ENCODE measurements around the gene ELF3. TPM values are rescaled to one million over a fixed set of nuclear protein-coding genes. Genes with fewer than 3 reads are reported as not detected.

Gene ELF3
- total and polyA plus RNA-seq, 2 experiments from 2014 or later: 22.6 to 28.7 TPM

DNA sequence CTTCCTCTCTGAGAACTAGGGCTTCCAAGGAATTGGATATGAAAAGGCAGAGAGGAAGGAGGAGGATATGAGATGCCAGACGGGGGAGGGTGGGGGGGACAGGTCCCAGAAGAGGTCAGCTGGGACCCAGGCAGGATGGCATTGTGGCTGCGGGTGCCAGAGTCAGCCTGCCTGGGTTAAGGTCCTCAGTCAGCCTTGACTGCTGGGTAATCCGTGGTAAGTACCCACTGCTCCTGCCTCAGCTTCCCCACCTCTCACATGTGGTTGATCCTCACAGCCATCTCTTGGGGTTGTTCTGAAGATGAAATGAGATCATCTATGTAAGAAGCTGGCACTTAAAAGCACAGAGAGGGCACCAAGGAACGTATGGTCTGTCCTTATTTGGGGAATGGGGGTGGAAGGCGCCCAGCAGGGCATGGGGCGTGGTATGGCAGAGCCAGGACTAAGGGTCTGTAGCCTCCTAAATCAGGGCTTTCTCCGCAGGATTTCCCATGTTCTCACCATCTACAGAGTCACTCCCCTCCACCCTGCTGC is 23.8 kb downstream of the ELF3 start:
- no peaks in the 10 kb centered on the region for H3K36me3 ChIP-seq
- TF ChIP-seq, protein P1, sequence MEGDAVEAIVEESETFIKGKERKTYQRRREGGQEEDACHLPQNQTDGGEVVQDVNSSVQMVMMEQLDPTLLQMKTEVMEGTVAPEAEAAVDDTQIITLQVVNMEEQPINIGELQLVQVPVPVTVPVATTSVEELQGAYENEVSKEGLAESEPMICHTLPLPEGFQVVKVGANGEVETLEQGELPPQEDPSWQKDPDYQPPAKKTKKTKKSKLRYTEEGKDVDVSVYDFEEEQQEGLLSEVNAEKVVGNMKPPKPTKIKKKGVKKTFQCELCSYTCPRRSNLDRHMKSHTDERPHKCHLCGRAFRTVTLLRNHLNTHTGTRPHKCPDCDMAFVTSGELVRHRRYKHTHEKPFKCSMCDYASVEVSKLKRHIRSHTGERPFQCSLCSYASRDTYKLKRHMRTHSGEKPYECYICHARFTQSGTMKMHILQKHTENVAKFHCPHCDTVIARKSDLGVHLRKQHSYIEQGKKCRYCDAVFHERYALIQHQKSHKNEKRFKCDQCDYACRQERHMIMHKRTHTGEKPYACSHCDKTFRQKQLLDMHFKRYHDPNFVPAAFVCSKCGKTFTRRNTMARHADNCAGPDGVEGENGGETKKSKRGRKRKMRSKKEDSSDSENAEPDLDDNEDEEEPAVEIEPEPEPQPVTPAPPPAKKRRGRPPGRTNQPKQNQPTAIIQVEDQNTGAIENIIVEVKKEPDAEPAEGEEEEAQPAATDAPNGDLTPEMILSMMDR (IDR thresholded peaks at IDR 0.05; ENCODE audit: low read depth, low read length): no peak
- DNase-seq (ENCODE audit: low read depth in 1 of 2, low spot score in 1 of 2): no peak
- no peaks in the 10 kb centered on the region for H3K27me3 ChIP-seq
- peak overlapping the region; percentile 40 for H3K27ac ChIP-seq
- peaks cover 24% of the 10 kb centered on the region for H3K4me1 ChIP-seq (ENCODE audit: low read depth)
- H3K9me3 ChIP-seq (ENCODE audit: low read depth): no peaks in the 10 kb centered on the region
- no peak overlapping the region for H3K4me3 ChIP-seq

DNA sequence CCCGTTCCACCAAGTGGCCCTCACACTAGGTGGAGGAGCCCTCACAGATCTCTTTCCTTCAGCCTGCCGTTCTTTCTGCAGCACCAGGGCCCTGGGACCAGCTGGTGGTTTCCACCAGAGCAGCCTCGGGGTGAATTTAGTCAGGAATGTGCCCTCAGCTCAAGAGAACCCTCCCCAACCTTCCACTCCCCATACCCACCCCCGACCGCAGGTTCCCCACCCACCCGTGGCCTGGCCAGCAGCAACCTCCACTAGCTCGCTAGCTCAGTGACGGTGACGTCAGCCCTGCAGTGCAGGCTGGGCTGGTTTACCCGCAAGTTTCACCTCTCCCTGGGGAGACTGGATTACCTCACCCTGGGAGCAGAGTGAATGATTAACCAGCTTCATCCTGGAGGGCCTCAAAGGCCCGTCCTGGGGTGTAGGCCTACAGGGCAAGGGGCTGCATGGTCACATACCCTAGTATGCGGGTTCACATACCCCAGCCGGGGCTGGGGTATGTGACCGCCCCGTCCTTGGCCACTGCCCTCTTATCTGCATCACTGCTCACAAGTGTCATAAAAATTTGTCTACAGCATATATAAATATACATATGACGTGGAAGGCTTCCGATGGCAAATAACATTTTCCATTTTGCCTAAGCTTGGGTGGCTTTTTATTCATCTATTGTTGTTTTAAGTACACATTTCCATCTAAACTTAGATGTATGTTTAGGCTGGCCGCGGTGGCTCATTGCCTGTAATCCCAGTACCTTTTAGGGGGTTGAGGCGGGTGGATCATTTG is 24.5 kb downstream of the ELF3 start:
- Histone ChIP-seq H3K9me3 (ENCODE audit: low read depth) (no peaks in the 10 kb centered on the region), H3K27ac (peak overlapping the region; percentile 40), H3K4me3 (no peak overlapping the region), H3K36me3 (no peaks in the 10 kb centered on the region), H3K4me1 (ENCODE audit: low read depth) (peaks cover 17% of the 10 kb centered on the region), H3K27me3 (no peaks in the 10 kb centered on the region)
- DNase-seq (ENCODE audit: low read depth in 1 of 2, low spot score in 1 of 2): peak; percentile 30 to 96
- TF ChIP-seq, protein P1 (IDR thresholded peaks at IDR 0.05; ENCODE audit: low read depth, low read length): no peak

DNA sequence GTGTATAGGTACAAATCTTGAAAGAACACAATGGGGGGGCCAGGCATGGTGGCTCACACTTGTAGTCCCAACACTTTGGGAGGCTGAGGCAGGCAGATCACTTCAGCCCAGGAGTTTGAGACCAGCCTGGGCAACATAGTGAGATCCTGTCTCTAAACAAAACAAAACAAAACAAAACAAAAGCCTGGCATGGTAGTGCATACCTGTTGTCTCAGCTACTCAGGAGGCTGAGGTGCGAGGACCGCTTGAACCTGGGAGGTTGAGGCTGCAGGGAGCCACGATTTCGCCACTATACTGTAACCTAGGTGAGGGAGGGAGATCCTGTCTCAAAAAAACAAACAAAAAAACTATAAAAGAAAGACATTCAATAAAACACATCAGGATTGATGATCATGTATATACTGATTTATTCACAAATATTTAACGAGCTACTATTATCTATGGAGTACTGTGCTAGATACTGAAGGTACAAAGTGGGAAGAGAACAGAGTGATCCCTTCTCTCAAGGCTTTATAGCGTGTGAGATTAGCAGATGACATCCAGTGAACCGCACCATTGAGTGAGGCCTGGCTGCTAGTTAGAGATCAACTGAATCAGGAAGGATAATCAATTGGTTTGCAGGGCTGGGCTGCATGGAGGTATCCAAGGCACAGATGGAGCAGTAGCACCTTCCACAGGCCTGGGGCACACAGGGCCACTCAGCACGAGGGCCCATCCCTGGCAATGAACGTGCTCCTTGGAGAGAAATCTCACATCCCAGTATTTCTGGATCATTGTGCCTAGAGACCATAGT is 26.4 kb downstream of the ELF3 start:
- Histone ChIP-seq H3K36me3 (no peaks in the 10 kb centered on the region), H3K4me1 (ENCODE audit: low read depth) (peaks cover 9% of the 10 kb centered on the region), H3K4me3 (no peak overlapping the region), H3K27me3 (no peaks in the 10 kb centered on the region), H3K27ac (no peak overlapping the region), H3K9me3 (ENCODE audit: low read depth) (no peaks in the 10 kb centered on the region)
- TF ChIP-seq, protein P1 (IDR thresholded peaks at IDR 0.05; ENCODE audit: low read depth, low read length): no peak
- DNase-seq (ENCODE audit: low read depth in 1 of 2, low spot score in 1 of 2): no peak

DNA sequence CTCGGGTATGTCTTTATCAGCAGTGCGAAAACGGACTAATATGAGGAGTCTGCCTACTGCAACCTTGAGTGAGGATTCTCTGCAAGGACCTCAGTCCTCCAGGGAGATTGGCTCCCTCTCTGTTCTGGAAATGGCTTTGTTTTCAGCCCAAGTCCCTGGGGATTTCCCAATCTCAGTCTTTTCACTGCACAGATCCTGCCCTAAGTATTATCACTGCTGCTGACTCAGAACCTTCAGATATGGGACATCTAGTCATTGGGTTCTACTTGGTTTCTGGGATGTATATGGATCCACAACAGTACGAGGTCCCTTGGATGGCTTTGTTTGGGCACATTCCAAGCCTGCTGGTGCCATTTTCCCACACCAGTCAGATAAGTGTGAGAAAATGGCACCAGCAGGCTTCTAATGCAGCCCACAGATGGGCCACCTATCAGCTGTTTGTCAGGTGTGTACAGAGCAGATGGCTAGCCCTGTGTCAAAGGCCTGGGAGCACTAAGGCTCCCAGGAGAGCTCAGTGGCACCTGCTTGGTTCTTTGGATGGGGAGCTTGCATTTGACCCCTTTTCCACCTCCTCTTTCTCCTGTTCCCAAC is 27.4 kb downstream of the ELF3 start:
- Histone ChIP-seq H3K36me3 (no peaks in the 10 kb centered on the region), H3K4me1 (ENCODE audit: low read depth) (peaks cover 9% of the 10 kb centered on the region), H3K27me3 (no peaks in the 10 kb centered on the region), H3K4me3 (no peak overlapping the region), H3K9me3 (ENCODE audit: low read depth) (no peaks in the 10 kb centered on the region), H3K27ac (no peak overlapping the region)
- TF ChIP-seq, protein P1 (IDR thresholded peaks at IDR 0.05; ENCODE audit: low read depth, low read length): no peak
- peak in 1 of 2 donors; percentile 66 for DNase-seq (ENCODE audit: low read depth in 1 of 2, low spot score in 1 of 2)

DNA sequence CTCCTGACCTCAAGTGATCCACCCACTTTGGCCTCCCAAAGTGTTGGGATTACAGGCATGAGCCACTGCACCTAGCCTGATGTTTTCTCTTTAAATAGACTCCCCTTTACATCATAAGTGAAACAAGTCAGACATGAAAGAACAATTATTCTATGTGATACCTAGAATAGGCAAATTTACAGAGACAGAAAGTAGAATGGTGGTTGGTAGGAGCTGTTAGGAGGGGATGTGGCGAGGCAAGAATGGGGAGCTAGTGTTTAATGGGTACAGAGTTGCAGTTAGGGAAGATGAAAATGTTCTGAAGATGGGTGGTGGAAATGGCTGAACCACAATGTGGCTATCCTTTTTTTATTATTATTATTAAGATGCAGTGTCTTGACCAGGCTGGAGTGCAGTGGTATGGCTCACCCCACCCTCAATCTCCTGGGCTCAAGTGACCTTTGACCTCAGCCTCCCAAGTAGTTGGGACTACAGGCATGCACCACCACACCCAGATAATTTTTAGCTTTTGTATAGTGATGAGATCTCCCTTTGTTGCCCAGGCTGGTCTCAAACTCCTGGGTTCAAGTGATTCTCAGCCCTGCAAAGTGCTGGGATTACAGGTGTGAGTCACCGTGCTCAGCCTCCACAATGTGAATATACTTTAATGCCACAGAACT is 28.4 kb downstream of the ELF3 start:
- H3K4me1 ChIP-seq (ENCODE audit: low read depth): peaks cover 9% of the 10 kb centered on the region
- TF ChIP-seq, protein P1 (IDR thresholded peaks at IDR 0.05; ENCODE audit: low read depth, low read length): no peak
- H3K27me3 ChIP-seq: no peaks in the 10 kb centered on the region
- DNase-seq (ENCODE audit: low read depth in 1 of 2, low spot score in 1 of 2): no peak
- no peaks in the 10 kb centered on the region for H3K36me3 ChIP-seq
- no peaks in the 10 kb centered on the region for H3K9me3 ChIP-seq (ENCODE audit: low read depth)
- H3K4me3 ChIP-seq: no peak overlapping the region
- H3K27ac ChIP-seq: no peak overlapping the region
